Measurements from ENCODE around the gene CD70.
A peak's percentile ranks its signal among the peaks of the same experiment; 100 is the strongest.
"Not testable (repeated sequence)": the region's sequence is repeated elsewhere in the genome, so short reads cannot be mapped to it uniquely, and the experiment has no call there.

Gene CD70, protein sequence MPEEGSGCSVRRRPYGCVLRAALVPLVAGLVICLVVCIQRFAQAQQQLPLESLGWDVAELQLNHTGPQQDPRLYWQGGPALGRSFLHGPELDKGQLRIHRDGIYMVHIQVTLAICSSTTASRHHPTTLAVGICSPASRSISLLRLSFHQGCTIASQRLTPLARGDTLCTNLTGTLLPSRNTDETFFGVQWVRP

DNA sequence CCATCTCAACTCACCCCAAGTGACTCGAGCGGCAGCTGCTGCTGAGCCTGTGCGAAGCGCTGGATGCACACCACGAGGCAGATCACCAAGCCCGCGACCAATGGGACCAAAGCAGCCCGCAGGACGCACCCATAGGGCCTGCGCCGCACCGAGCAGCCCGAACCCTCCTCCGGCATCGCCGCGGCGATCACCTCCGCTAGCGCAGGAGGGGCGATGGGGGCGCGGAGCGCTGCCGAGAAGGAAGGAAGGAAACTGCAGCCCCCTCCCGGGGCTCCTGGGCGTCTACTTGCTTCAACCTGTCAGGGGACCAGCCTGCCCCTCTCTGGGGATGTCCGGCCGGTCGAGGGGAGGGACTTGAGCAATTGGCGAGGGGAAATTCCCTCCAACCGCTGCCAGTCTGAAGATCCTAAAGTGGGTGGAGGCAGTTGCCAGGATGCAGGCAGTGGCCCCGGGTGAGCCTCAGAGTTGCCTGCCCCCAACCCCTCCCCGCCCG is at the start of gene CD70:
Gene CD70, minus strand, starts transcription at position 324 of the 493 bp plus-strand sequence. Its CDS starts 148 bp downstream, at position 176.
- peak; percentile 57 for DNase-seq

DNA sequence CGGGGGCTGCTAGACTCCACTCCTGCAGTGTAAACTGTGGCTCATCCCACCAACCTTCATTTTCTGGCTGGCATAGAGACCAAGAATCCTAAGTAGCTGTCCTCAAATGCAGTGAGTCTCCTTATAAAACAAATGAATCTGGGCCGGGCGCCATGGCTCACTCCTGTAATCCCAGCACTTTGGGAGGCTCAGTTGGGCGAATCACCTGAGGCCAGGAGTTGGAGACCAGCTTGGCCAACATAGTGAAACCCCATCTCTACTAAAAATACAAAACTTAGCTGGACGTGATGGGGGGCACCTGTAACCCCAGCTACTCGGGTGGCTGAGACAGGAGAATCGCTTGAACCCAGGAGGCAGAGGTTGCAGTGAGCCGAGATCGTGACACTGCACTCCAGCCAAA is 49.4 kb upstream of the CD70 start:
- not testable (repeated sequence) for DNase-seq

DNA sequence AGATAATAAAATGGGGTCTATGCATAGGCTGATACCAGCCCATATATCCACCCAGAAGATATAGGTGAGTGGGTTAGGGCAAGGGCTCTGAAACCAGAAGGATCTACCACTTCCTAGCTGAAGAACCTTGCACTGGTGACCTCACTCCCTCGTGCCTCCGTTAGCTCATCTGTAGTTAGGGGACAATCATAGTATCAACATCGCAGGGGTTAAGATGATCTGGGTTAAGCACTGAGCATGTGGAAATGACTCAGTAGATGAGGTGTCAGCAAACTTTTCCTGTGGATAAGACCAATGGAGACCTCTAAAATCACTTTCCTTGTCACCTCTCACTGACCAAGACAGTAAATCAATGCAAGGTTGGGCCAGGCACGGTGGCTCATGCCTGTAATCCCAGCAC is 48.5 kb upstream of the CD70 start:
- no peak for DNase-seq

DNA sequence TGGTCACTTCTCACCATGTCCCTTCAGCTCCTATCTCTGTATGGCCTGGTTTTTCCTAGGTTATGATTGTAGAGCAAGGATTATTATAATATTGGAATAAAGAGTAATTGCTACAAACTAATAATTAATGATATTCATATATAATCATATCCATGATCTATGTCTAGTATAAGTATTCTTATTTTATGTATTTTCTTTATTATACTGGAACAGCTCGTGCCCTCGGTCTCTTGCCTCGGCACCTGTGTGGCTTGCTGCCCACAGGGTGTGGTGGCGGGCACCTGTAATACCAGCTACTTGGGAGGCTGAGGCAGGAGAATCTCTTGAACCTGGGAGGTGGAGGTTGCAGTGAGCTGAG is 42.5 kb upstream of the CD70 start:
- not testable (repeated sequence) for DNase-seq

DNA sequence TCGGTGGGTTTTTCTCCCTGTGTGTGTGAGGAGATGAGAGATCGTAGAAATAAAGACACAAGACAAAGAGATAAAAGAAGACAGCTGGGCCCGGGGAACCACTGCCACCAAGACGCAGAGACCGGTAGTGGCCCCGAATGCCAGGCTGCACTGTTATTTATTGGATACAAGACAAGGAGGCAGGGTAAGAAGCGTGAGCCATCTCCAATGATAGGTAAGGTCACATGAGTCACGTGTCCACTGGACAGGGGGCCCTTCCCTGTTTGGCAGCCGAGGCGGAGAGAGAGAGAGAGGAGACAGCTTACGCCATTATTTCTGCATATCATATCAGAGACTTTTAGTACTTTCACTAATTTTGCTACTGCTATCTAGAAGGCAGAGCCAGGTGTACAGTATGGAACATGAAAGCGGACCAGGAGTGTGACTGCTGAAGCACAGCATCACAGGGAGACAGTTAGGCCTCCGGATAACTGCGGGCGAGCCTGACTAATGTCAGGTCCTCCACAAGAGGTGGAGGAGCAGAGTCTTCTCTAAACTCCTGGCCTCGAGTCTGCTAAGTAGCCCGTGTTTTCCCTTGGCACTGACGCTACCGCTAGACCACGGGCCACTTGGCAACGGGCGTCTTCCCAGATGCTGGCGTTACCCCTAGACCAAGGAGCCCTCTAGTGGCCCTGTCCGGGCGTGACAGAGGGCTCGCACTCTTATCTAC is 42.0 kb upstream of the CD70 start:
- DNase-seq: peak; percentile 60

DNA sequence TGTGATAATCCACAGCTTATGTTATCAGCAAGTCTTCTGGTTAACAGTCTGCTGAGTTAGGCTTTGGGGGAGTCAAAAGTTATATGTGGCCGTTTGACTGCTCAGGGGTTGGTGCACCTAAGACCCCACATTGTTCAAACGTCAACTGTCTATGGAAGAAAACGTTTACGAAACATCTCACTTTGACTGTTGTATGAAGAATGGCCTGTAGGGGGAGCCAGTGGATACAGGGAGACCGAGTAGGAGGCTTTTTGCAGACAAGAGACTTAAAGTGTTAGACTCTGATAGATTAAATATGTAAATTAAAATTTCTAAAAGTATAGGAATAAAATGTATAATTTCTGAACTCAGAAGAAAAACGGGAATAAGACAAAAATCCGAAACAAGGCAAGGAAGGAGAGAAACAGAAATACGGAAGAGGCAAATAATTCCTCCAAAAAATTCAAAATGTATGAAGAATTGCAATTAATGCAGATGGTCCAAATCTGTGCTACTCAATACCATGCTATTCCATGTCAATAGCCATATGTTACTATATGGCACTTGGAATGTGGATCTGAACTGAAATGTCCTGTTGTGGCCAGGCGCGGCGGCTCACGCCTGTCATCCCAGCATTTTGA is 41.2 kb upstream of the CD70 start:
- DNase-seq: peak; percentile 73

DNA sequence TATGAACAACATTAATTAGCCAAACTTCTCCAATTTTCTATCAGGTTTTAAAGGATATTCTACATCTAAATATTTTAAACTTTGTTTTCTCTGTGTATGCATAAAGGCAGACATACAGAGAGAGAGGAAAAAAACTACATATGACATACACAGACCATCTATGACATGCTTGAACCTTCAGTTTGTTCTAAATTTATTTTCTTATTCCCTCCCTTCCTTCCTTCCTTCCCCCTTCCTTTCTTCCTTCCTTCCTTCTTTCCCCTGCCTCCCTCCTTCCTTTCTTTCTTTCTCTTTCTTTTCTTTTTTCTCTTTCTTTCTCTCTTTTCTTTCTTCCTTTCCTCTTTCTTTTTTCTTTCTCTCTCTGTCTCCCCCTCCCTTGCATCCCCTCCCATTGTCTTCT is 35.8 kb upstream of the CD70 start:
- DNase-seq: no peak

DNA sequence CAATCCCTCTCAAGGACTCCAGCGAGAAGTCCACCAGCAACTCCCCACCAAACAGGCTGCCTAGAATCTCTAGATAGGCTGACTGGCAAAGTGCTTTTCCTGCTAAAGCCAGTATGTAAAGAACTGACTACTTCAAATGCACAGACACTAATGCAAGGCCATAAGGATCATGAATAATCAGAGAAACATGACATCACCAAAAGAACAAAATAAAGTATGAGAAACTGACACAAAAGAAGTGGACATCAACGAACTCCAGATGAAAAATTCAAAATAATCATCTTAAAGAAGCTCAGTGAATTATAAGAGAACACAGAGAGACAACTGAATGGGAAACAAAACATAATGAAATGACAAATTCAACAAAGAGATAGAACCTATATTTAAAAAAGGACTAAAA is 26.4 kb upstream of the CD70 start:
- no peak for DNase-seq

DNA sequence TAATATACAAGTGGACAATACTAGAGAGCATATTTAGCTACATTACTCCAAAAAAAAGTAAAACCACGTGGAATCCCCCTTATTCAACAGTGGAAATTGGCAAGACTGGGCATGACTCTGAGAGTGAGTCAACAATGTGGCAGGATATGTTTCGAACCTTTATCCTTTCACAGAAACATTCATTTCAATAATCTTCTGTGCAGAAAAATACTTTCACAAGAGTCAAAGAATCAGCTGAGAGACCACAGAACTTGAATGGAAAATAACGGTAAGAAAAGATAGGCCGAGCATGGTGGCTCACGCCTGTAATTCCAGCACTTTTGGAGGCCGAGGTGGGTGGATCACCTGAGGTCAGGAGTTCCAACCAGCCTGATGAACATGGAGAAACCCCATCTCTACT is 25.1 kb upstream of the CD70 start:
- DNase-seq: no peak

DNA sequence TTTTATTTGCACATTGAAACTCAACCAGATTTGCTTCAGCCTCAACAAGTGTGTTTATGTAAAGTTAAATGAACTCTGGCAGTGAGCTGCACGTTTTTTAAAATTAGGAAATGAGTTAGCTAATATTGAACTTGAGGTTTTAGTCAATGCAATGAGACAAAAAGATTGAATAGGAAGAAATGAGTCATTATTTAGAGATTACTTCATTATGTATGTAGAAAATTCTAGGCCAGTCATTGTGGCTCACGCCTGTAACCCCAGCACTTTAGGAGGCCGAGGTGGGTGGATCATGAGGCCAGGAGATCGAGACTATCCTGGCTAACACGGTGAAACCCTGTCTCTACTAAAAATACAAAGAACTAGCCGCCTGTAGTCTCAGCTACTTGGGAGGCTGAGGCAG is 22.8 kb upstream of the CD70 start:
- no peak for DNase-seq

DNA sequence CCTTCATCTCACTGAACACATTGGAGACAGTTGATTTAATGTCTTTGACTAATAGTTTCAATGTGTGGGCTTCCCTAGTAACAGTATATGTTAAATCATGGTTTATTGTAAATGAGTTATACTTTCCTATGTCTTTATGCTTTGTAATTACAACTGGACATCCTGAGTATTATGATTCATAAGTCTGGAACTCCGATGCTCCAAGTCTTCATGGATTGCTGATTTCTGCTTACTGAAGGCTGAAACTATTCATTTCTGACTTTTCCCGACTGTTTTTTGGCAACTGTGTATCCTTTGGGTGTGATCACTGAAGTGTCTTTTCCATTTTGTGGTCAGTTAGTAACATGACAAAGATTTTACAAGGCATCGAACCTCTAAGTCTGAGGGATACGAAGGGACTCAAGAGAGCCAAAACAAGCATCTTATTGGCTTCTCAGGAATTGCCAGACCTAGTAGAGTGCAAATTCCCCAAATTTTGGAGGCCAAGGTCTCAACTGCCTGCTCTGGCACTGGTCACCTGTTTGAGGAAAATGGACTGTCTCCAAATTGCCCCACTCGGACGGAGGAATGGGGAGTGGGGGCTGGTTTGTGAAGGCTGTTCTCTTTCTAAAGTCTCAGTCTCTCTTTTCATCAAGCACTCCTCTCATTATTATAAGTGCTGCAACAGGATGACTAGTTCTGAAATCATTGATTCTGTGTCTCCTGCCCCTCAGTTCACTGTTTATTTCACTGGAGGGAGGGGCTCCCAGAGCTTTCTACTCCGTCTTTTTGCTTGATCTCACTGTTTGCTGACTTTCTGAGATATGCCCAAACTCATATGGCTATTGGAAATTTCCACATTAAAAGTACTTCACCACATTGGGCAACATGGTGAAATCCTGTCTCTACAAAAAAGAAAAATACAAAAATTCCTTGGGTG is 20.2 kb upstream of the CD70 start:
- DNase-seq: no peak

DNA sequence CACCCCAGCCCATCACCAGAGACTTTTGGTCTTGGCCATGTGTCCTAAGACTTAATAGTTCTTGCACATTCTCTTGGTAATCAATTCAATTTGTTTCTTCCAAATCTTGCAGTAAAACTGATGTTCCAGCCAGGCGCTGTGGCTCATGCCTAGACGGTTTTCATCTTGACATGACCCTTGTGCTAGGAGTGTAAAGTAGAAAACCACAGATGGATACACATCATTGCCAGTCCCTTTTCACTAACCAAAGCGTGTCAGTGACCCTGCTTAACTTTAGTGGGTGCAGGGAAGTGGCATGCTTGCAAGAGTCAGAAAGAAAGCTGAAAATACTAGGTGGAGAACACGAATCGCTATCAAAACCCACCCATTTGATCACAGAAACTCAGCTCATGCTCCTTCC is 18.0 kb upstream of the CD70 start:
- no peak for DNase-seq

DNA sequence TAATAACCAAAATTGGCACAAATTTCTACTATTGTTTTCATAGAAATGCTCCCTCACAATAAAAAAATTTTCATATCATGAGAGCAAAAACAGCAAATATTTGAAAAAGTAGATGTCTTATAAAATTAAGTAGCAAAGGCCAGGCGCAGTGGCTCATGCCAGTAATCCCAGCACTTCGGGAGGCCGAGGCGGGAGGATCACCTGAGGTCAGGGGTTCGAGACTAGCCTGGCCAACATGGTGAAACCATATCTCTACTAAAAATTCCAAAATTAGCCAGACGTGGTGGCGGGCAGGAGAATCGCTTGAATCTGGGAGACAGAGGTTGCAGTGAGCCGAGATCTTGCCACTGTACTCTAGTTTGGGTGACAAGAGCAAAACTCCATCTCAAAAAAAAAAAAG is 17.2 kb upstream of the CD70 start:
- DNase-seq: not testable (repeated sequence)

DNA sequence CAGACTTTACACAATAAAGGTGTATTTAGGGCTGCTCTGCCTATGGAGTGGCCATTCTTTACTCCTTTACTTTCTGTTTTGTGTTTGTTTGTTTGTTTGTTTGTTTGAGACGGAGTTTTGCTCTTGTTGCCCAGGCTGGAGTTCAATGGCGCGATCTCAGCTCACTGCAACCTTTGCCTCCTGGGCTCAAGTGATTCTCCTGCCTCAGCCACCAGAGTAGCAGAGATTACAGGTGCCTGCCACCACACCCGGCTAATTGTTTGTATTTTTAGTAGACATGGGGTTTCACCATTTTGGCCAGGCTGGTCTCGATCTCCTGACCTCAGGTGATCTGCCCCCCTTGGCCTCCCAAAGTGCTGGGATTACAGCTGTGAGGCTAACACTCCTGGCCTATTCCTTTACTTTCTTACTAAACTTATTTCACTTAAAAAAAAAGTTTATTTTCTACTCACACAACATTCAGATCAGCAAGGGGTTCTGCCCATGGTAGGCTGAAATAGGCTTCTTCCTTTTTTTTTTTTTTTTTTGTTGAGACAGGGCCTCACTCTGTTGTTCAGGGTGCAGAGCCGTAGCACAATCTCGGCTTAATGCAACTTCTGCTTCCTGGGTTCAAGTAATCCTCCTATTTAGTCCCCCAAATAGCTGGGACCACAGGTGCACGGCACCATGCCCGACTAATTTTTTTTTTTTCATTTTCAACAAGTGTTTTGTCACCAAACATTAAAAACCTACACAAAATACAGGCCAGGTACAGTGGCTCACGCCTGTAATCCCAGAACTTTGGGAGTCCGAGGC is 15.5 kb upstream of the CD70 start:
- not testable (repeated sequence) for DNase-seq

DNA sequence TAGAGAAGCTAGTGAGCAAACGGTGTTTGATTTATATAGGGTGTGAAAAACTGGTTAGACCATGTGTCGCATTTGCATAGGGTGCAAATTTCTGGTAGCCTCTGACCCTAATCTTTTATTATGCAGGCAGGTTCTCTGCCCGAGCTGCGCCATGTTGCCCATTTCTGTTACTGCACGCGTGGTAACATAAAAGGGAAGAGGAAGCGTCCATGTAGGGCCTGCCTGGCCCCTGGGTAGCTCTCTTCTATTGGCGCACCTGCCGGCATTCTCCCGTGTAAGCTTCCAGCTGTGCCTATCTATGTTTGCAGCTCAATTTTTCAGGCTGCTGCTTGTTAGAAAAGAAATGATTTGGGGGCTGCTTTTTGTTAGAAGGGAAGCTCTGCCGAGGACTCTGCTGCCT is 14.0 kb upstream of the CD70 start:
- DNase-seq: no peak

DNA sequence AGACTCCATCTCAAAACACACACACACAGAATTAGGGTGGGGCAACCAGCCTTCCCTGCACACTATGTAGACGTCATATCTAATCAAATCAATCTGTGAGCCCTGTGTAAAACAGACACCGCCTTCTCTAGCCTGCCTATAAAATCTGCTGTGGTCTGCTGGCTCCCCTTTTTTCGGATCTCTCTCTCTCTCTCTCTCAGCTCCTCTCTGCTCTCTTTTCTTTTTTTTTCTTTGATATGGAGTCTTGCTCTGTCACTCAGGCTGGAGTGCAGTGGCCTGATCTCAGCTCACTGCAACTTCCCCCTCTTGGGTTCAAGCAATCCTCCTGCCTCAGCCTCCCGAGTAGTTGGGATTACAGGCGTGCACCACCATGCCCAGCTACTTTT is 11.8 kb upstream of the CD70 start:
- DNase-seq: no peak

DNA sequence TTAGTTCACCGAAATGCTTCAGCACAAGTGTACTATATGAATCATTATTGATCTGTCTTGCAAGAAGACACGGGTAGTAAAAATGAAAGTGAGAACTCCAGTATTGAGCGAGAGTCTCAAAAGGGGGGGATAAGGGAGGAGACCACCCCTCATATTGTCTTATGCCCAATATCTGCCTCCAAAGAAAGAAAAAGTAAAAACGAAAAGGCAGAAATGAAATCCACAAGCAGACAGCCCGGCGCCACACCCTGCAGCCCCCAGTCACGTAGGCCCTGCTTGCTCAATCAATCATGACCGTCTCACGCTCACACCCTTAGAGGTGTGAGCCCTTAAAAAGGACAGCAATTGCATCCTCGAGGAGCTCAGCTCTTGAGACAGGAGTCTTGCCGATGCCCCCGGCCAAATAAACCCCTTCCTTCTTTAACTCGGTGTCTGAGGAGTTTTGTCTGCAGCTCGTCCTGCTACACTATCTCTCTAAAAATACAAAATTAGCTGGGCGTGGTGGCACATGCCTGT is 10.6 kb upstream of the CD70 start:
- DNase-seq: not testable (repeated sequence)

DNA sequence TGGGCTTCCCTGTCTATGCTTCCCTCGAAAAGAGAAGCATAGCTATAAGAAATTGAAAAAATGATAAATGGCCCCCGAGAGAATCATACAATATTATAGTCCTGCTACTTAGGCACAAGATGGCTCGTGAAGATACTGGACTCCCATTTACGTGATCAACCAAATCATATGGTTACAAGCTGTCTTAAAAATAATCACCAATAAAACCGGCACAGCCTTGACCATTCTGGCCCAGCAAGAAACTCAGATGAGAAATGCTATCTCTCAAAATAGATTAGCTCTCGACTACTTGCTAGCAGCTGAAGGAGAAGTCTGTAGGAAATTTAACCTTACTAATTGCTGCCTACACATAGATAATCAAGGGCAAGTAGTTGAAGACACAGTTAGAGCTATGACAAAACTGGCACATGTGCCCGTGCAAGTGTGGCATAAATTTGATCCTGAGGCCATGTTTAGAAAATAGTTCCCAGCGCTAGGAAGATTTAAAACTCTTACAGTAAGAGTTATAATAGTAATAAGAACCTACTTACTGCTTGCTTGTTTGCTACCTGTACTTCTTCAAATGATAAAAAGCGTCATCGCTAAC is 10.1 kb upstream of the CD70 start:
- not testable (repeated sequence) for DNase-seq

DNA sequence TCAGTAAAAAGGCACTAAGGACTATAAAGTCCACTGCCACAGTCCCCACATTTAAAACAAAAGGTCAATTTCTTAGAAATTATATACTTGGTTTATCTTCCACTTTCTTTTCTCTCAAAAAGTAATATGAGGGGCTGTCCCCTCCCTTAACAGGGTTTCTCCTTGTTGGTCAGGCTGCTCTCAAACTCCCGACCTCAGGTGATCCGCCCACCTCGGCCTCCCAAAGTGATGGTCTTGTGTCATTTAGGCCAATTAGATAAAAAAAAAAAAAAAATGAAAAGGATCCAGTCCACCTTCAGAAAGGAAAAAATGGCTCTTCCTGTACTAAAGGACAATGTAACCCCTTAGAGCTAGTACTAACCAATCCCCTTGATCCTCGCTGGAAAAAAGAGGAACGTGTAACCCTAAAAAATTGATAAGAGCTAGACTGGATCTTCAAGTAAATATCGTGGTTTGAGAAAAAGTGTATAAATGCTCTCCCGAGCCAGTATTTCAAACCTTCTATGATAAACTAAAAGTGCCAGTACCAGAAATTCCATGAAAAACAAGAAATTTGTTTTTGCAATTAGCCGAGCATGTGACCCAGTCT is 9.0 kb upstream of the CD70 start:
- no peak for DNase-seq

DNA sequence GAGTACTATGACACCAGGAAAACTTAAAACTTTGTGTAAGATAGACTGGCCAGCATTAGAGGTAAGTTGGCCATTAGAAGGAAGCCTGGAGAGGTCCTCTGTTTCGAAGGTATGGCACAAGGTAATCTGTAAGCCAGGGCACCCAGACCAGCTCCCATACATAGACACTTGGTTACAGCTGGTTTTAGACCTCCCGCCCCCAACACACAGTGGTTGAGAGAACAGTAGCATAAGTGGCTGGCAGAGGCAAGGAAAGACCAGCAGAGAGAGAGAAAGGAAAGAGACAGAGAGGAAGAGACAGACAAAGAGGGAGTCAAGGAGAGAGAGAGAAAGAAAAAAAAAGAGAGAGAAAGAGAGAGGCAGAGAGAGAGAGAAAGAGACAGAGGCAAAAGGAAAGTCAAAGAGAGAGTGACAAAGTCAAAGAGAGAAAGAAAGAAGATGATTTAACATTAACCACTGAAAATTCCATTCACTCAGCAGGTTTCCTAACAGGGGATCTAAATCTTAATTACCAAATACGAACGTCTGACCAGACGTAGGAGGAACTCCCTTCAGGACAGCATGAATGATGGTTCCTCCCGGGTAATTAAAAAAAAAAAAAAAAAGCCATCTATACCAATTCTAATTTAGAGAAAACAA is 7.4 kb upstream of the CD70 start:
- not testable (repeated sequence) for DNase-seq
